Measurements from ENCODE around the gene RAB11FIP4.
"Not testable (repeated sequence)": the region's sequence is repeated elsewhere in the genome, so short reads cannot be mapped to it uniquely, and the experiment has no call there.

Gene RAB11FIP4

GRCh38 chr17:31391496-31391949 lies at the start of gene RAB11FIP4:
Gene RAB11FIP4, plus strand, starts transcription at chr17:31391675. Its CDS starts 178 bp downstream, at chr17:31391853.
- DNase-seq: no peak

GRCh38 chr17:31345191-31345747 lies 46.2 kb upstream of the RAB11FIP4 start:
- DNase-seq: not testable (repeated sequence)

GRCh38 chr17:31349454-31349853 lies 42.0 kb upstream of the RAB11FIP4 start:
- no peak for DNase-seq

- DNase-seq: no peak
These were observed 35.5 kb upstream of the RAB11FIP4 start for GRCh38 chr17:31355935-31356334.

GRCh38 chr17:31357091-31357490 lies 34.4 kb upstream of the RAB11FIP4 start:
- DNase-seq: no peak

- no peak for DNase-seq
These were observed 33.6 kb upstream of the RAB11FIP4 start for GRCh38 chr17:31357839-31358394.

- no peak for DNase-seq
These were observed 27.5 kb upstream of the RAB11FIP4 start for GRCh38 chr17:31364012-31364411.

GRCh38 chr17:31366088-31366487 lies 25.4 kb upstream of the RAB11FIP4 start:
- no peak for DNase-seq

GRCh38 chr17:31369266-31369665 lies 22.2 kb upstream of the RAB11FIP4 start:
- DNase-seq: no peak

- no peak for DNase-seq
These were observed 19.9 kb upstream of the RAB11FIP4 start for GRCh38 chr17:31371511-31372097.

GRCh38 chr17:31373150-31374093 lies 18.1 kb upstream of the RAB11FIP4 start:
- no peak for DNase-seq

GRCh38 chr17:31374094-31374447 lies 17.4 kb upstream of the RAB11FIP4 start:
- DNase-seq: no peak

- DNase-seq: no peak
These were observed 17.0 kb upstream of the RAB11FIP4 start for GRCh38 chr17:31374503-31374902.

GRCh38 chr17:31378638-31379037 lies 12.8 kb upstream of the RAB11FIP4 start:
- DNase-seq: no peak

- DNase-seq: no peak
These were observed 11.8 kb upstream of the RAB11FIP4 start for GRCh38 chr17:31379597-31380205.

- DNase-seq: no peak
These were observed 10.3 kb upstream of the RAB11FIP4 start for GRCh38 chr17:31381165-31381668.

GRCh38 chr17:31382668-31383275 lies 8.7 kb upstream of the RAB11FIP4 start:
- not testable (repeated sequence) for DNase-seq

GRCh38 chr17:31383488-31383887 lies 8.0 kb upstream of the RAB11FIP4 start:
- DNase-seq: not testable (repeated sequence)

GRCh38 chr17:31385428-31386285 lies 5.8 kb upstream of the RAB11FIP4 start:
- no peak for DNase-seq

- no peak for DNase-seq
These were observed 4.9 kb upstream of the RAB11FIP4 start for GRCh38 chr17:31386542-31387075.

- DNase-seq: no peak
These were observed 4.0 kb upstream of the RAB11FIP4 start for GRCh38 chr17:31387438-31387837.

All from activated CD4-positive, alpha-beta T cell treated with anti-CD3 and anti-CD28 coated beads for 1 hour (primary cell).